Adrenal gland (tissue), 5 donors: ENCODE data around the gene B9D1.

ENCODE experiments used
- CTCF ChIP-seq, 6 experiments: fragments of 450-650 bp in 4 of 6; fragments of 200-600 bp in 2 of 6; sonication (generic) in 1 of 6; IDR thresholded peaks; 1 replicate in 5 of 6; 2 replicates in 1 of 6; pipeline versions ENCODE4 v1.5.1 to v1.8.0; 2016 to 2021; ENCODE audit warnings: antibody characterized with exemption in 6 of 6, mild to moderate bottlenecking in 2 of 6, moderate library complexity in 1 of 6
- POLR2A ChIP-seq, 2 donors: fragments of 450-650 bp; IDR thresholded peaks; one replicate each; pipeline ENCODE4 v1.6.1; 2017; ENCODE audit warnings: antibody characterized with exemption in 2 of 2, mild to moderate bottlenecking in 2 of 2, moderate library complexity in 1 of 2
- donor health status: DM: no; HTN: no; CAD: no.

- TF ChIP-seq CTCF (IDR thresholded peaks at IDR 0.05) (no peak), POLR2A (IDR thresholded peaks at IDR 0.05) (no peak)
These were observed 32.7 kb downstream of the B9D1 start for GRCh38 chr17:19329839-19330238.
